ENCODE results near the gene ZNF835. TPM values are rescaled to one million over a fixed set of nuclear protein-coding genes. Genes with fewer than 3 reads are reported as not detected.

Gene ZNF835
- total RNA-seq, 1 experiment from 2014 or later = 0.07 TPM

DNA sequence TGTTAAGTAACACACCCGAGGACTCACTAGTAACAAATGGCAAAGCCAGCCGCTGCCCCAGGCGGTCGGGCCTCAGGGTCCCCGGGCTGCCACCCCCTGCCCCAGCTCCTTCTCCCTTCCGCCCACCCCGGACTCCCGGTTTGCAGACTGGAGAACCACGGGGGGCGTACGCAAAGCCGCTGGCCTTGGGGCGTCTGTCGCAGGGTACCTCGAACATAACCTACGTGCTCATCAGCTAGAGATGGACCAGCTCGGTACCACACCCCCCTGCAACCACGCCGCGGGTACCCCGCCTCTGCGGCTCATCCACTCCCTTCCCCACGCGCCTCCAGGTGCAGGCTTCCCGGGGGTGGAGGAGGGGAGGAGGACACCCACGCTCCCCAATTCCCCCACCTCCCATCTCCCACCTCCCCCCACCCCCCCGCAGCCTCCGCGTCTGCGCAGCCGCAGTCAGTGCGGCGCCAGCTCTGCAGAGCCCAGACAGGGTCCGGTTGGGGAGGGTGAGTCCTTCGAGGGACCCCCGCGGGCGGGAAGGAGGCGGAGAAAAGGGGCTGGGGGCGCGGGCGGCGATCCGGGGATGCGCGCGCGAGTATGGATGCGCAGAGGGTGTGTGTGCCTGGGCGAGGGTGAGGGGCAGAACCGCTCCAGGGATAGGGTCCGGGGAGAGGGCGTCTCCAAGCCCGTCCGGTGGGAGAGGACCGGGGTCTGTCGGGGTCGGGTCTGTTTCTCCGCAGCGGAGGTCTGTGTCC lies 28.7 kb downstream of the ZNF835 start, which contains the start of gene SMIM17:
Gene SMIM17, plus strand, starts transcription at position 449 of the 749 bp plus-strand sequence. CDS start 2,509 bp downstream, outside the sequence.
- Histone ChIP-seq H3K9me3 (ENCODE audit: control insufficient read depth, low read depth, low read length) (peaks cover 62% of the 10 kb centered on the region), H2BK120ac (ENCODE audit: low read depth, low read length, poor library complexity, severe bottlenecking) (no peak within 1 kb of the TSS), H3K56ac (ENCODE audit: insufficient read length, low read depth, low read length) (no peak within 1 kb of the TSS)

More for the DNA sequence above, 28.7 kb downstream of the ZNF835 start, which contains the start of gene SMIM17:
- Mint-ChIP-seq H3K27me3 (ENCODE audit: low read depth) (peaks cover 4% of the 10 kb centered on the region), H3K27ac (no peak within 1 kb of the TSS), H3K4me1 (no peaks in the 10 kb centered on the region), H3K9me3 (peaks cover 87 to 89% of the 10 kb centered on the region in 2 experiments), H3K36me3 (ENCODE audit: insufficient read depth in 1 of 3, low read depth in 3 of 3) (peaks cover 17 to 53% (median 30%) of the 10 kb centered on the region in 3 experiments), H3K4me3 (peak within 1 kb of the TSS in 1 of 2 experiments; percentile 10; a peak in 1 of 5 replicates)
- Histone ChIP-seq H4K8ac (replicated peaks; ENCODE audit: insufficient read length, low read depth, low read length) (no peak within 1 kb of the TSS), H4K91ac (ENCODE audit: insufficient read length, low read depth, low read length) (no peak within 1 kb of the TSS), H3K18ac (ENCODE audit: insufficient read length, low read depth, low read length) (no peak within 1 kb of the TSS), H2BK15ac (ENCODE audit: low read depth, low read length) (no peak within 1 kb of the TSS), H2AFZ (ENCODE audit: low read length) (no peak within 1 kb of the TSS), H3K27ac (ENCODE audit: insufficient read length, low read depth, low read length) (no peak within 1 kb of the TSS), H3K4me2 (ENCODE audit: insufficient read depth, insufficient read length, low read length) (no peak within 1 kb of the TSS), H3K9ac (ENCODE audit: extremely low read depth, insufficient read length, low read length) (no peak within 1 kb of the TSS), H2AK5ac (ENCODE audit: insufficient read length, low read length) (no peak within 1 kb of the TSS), H3K79me1 (ENCODE audit: insufficient read depth, low read depth, low read length, poor library complexity, severe bottlenecking) (no peaks in the 10 kb centered on the region), H3K23ac (ENCODE audit: insufficient read length, low read depth, low read length) (no peak within 1 kb of the TSS), H2BK20ac (ENCODE audit: low read depth, low read length, poor library complexity, severe bottlenecking) (no peak within 1 kb of the TSS), H3T11ph (ENCODE audit: low read length) (no peak within 1 kb of the TSS), H4K20me1 (ENCODE audit: control insufficient read depth, insufficient read depth, insufficient read length) (no peaks in the 10 kb centered on the region), H2BK12ac (ENCODE audit: insufficient read length, low read depth, low read length) (no peak within 1 kb of the TSS), H3K4me1 (ENCODE audit: insufficient read depth, low read length) (no peaks in the 10 kb centered on the region), H4K5ac (ENCODE audit: insufficient read length, low read depth, low read length) (no peak within 1 kb of the TSS), H3K23me2 (ENCODE audit: insufficient read length, low read depth, low read length, poor library complexity, severe bottlenecking) (peaks cover 3% of the 10 kb centered on the region), H3K14ac (ENCODE audit: insufficient read depth, low read length) (no peak within 1 kb of the TSS), H3K4ac (ENCODE audit: low read depth, low read length) (no peak within 1 kb of the TSS), H3K27me3 (ENCODE audit: insufficient read depth, low read length) (no peaks in the 10 kb centered on the region), H2BK5ac (ENCODE audit: insufficient read length, low read length) (no peak within 1 kb of the TSS), H3K79me2 (ENCODE audit: insufficient read depth, low read length) (no peaks in the 10 kb centered on the region)
- TF ChIP-seq, protein P1, sequence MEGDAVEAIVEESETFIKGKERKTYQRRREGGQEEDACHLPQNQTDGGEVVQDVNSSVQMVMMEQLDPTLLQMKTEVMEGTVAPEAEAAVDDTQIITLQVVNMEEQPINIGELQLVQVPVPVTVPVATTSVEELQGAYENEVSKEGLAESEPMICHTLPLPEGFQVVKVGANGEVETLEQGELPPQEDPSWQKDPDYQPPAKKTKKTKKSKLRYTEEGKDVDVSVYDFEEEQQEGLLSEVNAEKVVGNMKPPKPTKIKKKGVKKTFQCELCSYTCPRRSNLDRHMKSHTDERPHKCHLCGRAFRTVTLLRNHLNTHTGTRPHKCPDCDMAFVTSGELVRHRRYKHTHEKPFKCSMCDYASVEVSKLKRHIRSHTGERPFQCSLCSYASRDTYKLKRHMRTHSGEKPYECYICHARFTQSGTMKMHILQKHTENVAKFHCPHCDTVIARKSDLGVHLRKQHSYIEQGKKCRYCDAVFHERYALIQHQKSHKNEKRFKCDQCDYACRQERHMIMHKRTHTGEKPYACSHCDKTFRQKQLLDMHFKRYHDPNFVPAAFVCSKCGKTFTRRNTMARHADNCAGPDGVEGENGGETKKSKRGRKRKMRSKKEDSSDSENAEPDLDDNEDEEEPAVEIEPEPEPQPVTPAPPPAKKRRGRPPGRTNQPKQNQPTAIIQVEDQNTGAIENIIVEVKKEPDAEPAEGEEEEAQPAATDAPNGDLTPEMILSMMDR (conservative IDR thresholded peaks at IDR 0.05) = no peak
- WGBS (ENCODE audit: extremely low coverage, insufficient read length, low lambda C conversion rate) = no CpG with 5 or more reads among the region's 60 CpGs
- no peak for DNase-seq
